Stimulated activated naive CD8-positive, alpha-beta T cell treated with anti-CD3 and anti-CD28 coated beads, Interleukin-15, amount 100 ng/mL, for 72 hours (primary cell): ENCODE results near the gene PRSS27.
A peak's percentile ranks its signal among the peaks of the same experiment; 100 is the strongest.
"Not testable (repeated sequence)": the region's sequence is repeated elsewhere in the genome, so short reads cannot be mapped to it uniquely, and the experiment has no call there.

ENCODE experiments used
- ATAC-seq: fragments of 150-1000 bp; cut with Tn5 transposase; 2 replicates; pipeline ENCODE4 v1.10.0; 2021; ENCODE audit warnings: mild to moderate bottlenecking, moderate library complexity
- DNase-seq, 2 donors: peaks; one replicate each; pipeline ENCODE4 v3.0.0; 2021 to 2022
- H3K27ac Mint-ChIP-seq, 2 donors: one replicate each; pipeline ENCODE4 v1.8.0; 2022; ENCODE audit warnings: mild to moderate bottlenecking in 2 of 2, mixed read lengths in 2 of 2, moderate library complexity in 2 of 2
- H3K27me3 Mint-ChIP-seq: one replicate; pipeline ENCODE4 v1.8.0; 2022; ENCODE audit warnings: mixed read lengths
- H3K4me1 Mint-ChIP-seq: one replicate; pipeline ENCODE4 v1.8.0; 2022; ENCODE audit warnings: mild to moderate bottlenecking, mixed read lengths
- H3K4me3 Mint-ChIP-seq, 2 donors: one replicate each; pipeline ENCODE4 v1.8.0; 2022; ENCODE audit warnings: mild to moderate bottlenecking in 2 of 2, mixed read lengths in 2 of 2, moderate library complexity in 1 of 2
- H3K9me3 Mint-ChIP-seq, 2 donors: one replicate each; pipeline ENCODE4 v1.8.0; 2022; ENCODE audit warnings: mixed read lengths in 2 of 2

PRSS27 gene

DNA sequence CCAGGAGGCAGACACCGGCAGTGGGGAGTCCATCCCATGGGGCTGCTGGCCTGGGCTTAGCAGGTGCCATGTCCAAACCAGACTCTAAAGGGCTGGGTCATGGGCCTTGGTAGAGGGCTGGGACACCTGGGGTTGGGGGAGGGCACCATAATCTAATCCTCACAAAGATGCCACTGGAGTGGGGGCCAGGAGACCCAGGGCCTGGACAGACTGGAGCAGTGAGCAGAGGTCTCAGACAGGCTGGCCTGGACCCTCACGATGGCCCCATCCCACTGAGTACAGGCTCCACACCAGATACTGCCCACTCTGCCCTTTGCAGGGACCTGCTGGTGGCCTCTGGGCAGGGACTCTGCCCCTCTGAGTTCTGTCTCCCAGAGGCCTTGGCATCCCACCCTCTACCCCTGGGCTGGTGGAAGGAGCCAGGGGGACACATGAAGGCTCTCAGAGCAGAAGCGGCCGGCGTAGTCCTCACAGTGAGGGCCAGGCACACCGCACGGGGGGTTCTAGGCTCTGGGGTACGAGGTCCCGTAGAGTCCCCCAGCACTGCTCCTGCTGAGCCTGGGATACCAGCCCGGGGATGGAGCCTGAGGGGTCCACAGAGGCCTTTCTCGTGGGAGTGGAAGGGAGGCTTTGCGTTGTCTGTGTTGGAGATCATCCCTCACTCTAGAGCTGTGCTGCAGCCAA is 22.4 kb upstream of the PRSS27 start:
- DNase-seq = no peak
- Mint-ChIP-seq H3K9me3 (no peaks in the 10 kb centered on the region), H3K4me1 (peaks cover 8% of the 10 kb centered on the region), H3K27ac (no peak overlapping the region), H3K4me3 (no peak overlapping the region), H3K27me3 (peaks cover 9% of the 10 kb centered on the region)
- no peak for ATAC-seq

DNA sequence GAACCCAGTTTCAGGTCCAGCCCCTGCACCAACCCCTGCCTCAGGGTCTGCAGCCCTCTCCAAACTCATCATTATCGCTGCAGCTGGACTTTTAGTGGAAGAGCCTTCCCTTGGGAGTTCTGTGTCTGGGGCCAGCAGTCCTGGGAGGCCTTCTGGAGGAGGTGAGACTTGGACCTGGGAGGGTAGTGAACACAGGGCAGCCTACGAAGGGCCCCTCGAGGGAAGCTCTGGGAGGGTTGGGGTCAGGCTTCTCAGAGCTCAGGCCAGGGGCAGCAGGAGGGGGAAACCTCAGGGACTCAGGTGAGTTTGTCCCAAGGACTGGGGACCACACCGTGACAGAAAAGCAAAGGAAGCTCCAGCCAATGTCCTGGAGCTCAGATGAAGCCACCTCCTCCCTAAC is 21.1 kb upstream of the PRSS27 start:
- no peaks in the 10 kb centered on the region for H3K9me3 Mint-ChIP-seq
- no peak overlapping the region for H3K4me3 Mint-ChIP-seq
- H3K27ac Mint-ChIP-seq = no peak overlapping the region
- H3K4me1 Mint-ChIP-seq = peaks cover 8% of the 10 kb centered on the region
- peaks cover 9% of the 10 kb centered on the region for H3K27me3 Mint-ChIP-seq
- ATAC-seq = no peak
- DNase-seq = no peak

DNA sequence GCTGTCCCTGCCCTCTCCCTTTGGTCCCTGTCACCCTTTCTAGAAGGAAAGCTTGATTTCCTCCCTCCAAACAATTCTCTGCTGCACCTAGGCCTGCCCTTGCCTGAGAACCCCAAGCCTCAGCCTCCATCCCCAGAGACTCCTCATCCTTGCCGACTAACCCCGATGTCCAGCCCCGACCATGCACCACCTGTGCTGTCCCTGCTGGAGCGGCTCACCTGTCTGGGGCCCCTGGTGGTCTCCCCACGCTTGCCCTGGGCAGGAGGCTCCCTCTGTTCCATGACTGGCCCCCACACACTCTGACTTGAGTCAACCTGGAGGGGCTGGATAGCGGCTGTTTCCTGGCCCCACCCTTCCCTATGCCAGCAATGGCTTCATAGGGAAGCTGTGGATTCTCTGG is 20.5 kb upstream of the PRSS27 start:
- Mint-ChIP-seq H3K4me1 (peaks cover 8% of the 10 kb centered on the region), H3K27me3 (peaks cover 9% of the 10 kb centered on the region), H3K4me3 (no peak overlapping the region), H3K9me3 (no peaks in the 10 kb centered on the region), H3K27ac (peak overlapping the region in 1 of 2 donors; percentile 60)
- ATAC-seq (no peak), DNase-seq (no peak)

DNA sequence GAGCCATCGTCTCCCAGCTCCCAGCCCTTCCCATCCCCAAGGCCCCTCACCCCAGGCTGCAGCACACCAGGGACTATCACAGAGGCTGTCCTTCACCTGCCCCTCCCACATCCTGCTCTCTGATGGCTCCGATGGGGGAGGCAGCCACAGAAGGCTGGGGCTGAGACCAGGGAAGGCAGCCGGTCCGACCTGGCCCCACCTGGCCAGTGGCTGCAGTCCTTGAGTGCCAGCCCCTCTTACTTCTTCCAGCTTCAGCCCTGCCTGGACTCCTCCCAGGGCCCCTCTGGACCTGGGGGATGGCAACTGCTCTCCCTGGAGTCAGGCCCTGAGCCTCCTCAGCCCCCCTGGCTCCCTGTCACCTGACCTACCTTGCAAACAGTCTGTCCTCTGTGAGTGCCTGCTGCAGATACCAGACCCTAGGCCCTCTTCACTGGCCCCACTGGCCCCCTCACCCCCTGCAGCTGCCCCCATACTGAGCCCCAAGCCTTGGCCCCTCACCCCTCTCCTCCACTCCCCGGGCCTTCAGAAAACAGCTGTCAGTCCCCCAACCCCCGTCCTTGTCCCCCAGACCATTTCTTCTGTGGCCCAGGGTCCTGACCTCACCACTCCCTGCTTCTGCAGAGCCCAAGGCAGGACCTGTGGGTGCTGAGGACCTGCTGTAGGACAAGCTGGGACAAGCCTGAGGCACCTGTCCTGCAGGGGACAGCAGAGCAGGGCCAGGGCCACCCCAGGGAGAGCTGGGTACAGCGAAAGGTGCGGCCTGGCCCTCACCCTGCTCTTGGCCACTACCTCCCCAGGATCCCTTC is 19.8 kb upstream of the PRSS27 start:
- Mint-ChIP-seq H3K4me3 (no peak overlapping the region), H3K27me3 (peaks cover 9% of the 10 kb centered on the region), H3K9me3 (no peaks in the 10 kb centered on the region), H3K4me1 (peaks cover 8% of the 10 kb centered on the region), H3K27ac (peak overlapping the region in 1 of 2 donors; percentile 93)
- no peak for DNase-seq
- ATAC-seq = no peak

DNA sequence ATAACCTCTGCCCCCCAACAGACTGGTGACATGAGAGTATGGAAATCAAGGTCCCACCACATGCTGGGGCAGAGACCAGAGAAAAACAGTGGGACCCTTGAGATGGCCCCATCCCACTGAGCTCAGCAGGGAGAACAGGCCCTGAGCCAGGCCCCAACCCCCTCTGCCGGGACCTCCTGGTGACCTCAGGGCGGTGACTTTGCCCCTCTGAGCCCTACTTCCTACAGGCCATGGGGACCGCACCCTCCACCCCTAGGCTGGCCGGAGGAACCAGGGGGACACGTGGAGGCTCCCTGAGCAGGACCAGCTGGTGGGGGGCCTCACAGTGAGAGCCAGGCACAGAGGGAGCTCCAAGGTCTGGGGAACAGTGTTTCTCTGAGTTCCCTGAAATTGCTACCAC is 18.6 kb upstream of the PRSS27 start:
- Mint-ChIP-seq H3K27ac (peak overlapping the region in 1 of 2 donors; percentile 4), H3K9me3 (no peaks in the 10 kb centered on the region), H3K27me3 (peaks cover 9% of the 10 kb centered on the region), H3K4me1 (peaks cover 8% of the 10 kb centered on the region), H3K4me3 (no peak overlapping the region)
- no peak for DNase-seq
- ATAC-seq = peak; percentile 21

DNA sequence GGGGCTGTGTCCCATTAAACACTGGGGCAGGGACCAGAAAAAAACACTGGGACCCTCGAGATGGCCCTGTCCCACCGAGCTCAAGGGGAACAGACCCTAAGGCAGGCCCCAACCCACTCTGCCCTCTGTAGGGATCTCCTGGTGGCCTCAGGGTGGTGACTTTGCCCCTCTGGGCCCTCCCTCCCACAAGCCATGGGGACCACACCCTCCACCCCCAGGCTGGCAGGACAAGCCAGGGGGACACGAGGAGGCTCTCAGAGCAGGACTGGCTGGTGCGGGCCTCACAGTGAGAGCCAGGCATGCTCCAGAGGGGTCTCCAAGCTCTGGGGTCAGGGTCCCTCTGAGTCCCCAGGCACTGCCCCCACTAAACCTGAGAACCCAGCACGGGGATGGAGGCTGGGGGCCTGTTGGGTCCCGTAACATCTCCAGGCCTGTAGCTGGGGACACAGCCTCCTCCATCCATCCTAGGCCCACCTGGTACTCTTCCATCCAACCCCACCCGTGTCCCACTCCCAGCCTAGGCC is 17.9 kb upstream of the PRSS27 start:
- Mint-ChIP-seq H3K4me3 (no peak overlapping the region), H3K27ac (peak overlapping the region in 1 of 2 donors; percentile 4), H3K9me3 (no peaks in the 10 kb centered on the region), H3K4me1 (peaks cover 8% of the 10 kb centered on the region), H3K27me3 (peaks cover 9% of the 10 kb centered on the region)
- DNase-seq = no peak
- no peak for ATAC-seq

DNA sequence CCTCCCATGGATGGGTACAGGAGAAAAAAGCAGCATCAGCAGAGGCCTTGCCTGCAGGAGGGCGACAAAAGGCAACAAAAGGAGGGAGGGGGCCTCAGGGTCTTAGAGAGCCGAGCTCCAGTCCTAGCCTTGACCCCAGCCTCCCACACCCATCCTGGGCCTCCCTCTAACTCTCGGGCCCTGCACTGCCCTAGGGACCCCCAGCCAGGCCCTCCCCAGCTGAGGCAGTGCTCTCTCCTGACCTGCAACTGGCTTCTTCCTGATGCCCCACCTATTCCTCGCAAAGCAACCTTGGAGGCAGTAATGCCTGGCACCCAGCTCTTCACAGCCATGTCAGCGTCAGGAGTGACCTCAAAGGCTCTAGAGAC is 17.2 kb upstream of the PRSS27 start:
- no peak for DNase-seq
- Mint-ChIP-seq H3K27ac (no peak overlapping the region), H3K4me1 (peaks cover 8% of the 10 kb centered on the region), H3K27me3 (peaks cover 9% of the 10 kb centered on the region), H3K9me3 (no peaks in the 10 kb centered on the region), H3K4me3 (no peak overlapping the region)
- no peak for ATAC-seq

DNA sequence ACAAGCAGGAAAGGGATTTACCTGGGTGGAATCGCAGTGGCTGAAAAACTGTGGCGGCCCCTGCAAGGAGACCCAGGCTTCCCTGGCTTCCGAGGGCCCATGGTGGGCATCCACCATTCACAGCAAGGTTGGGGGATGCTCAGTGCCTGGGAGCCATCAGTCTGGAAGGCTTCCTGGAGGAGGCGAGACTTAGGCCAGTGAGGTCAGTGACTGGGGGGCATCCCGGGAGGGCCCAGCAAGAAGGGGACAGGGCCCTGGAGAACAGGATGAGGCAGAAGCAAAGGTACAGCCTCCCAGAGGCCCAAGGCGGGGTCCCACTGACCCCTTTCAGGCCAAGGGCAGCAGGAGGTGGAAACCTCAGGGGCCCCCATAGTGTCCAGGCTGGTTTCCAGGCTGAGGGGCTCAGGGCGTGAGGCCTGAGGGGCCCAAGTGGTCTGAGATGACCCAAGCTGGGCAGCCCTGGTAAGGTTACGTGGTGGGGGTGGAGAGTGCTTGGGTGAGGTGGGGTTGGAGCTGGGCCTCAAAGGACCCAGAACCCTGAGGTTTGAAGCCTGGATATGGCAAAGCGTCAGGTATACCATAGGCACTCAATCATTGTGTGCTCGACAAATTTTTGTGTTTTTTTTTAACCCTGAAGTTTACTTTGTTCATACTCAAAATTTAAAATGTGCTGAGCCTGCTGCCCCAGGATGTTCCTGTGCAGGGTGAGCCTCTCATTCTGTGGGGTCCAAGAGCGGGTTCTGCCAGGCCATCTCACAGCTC is 16.6 kb upstream of the PRSS27 start:
- ATAC-seq (no peak), DNase-seq (no peak)
- Mint-ChIP-seq H3K4me1 (peaks cover 8% of the 10 kb centered on the region), H3K27ac (no peak overlapping the region), H3K9me3 (no peaks in the 10 kb centered on the region), H3K27me3 (peaks cover 9% of the 10 kb centered on the region), H3K4me3 (no peak overlapping the region)

DNA sequence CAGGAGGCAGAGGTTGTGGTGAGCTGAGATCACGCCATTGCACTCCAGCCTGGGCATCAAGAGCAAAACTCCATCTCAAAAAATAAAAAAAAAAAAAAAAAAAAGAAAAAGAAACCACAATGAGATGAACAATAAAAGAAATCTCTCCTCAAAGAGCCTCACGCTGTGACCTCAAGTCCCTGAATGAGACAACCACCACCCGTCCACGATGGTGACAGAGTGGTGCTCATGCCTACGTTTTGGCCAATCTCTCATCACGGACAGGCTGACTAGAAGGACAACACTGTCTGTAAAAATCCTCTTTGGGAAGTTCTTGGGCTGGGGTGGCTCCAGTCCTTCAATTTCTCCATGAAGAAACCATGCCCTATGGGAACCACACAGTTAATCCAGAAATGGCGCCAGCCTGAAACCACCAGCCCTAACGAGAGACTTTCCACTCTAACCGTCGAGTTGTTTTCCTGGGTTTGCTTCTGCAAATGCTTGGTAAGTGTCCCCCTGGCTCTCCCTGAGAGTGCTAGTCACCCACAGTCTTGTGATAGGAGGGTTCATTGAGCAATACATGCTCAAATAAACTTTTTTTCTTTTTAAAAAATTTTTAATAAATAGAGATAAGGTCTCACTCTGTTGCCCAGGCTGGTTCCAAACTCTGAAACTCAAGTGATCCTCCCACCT is 15.0 kb upstream of the PRSS27 start:
- ATAC-seq = no peak
- no peaks in the 10 kb centered on the region for H3K9me3 Mint-ChIP-seq
- peaks cover 8% of the 10 kb centered on the region for H3K4me1 Mint-ChIP-seq
- H3K4me3 Mint-ChIP-seq = no peak overlapping the region
- no peak for DNase-seq
- H3K27me3 Mint-ChIP-seq = no peaks in the 10 kb centered on the region
- H3K27ac Mint-ChIP-seq = peak overlapping the region in 1 of 2 donors; percentile 74

DNA sequence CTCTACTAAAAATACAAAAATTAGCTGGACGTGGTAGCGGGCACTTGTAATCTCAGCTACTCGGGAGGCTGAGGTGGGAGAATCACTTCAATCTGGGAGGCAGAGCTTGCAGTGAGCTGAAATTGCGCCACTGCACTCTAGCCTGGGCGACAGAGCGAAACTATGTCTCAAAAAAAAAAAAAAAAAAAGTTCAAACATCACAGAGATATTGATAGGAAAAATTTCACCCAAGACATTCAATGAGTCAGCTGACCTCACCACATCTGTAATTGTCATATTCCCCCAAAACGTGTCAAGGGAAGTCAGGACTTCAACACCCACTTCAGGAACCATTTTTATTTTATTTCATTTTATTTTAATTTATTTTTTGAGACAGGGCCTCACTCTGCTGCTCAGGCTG is 8.0 kb upstream of the PRSS27 start:
- DNase-seq = no peak

DNA sequence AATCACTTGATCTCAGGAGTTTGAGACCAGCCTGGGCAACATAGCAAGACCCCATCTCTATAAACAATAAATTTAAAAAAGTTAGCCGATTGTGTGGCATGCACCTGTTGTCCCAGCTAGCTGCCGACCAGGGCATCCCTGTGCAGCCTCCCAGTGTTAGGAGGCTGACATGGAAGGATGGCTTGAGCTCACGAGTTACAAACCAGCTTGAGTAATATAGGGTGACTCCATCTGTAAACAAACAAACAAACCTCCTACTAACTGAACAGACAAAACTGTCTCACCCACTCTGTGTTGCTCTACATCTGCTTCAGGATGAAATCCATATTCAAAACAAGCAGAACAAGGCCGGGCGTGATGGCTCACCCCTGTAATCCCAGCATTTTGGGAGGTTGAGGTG is 6.9 kb upstream of the PRSS27 start:
- DNase-seq = no peak
- ATAC-seq = no peak
- H3K27ac Mint-ChIP-seq = no peak overlapping the region

More for the DNA sequence above, 8.0 kb upstream of the PRSS27 start:
- H3K4me3 Mint-ChIP-seq = no peak overlapping the region
- H3K4me1 Mint-ChIP-seq = peaks cover 6% of the 10 kb centered on the region
- H3K9me3 Mint-ChIP-seq = no peaks in the 10 kb centered on the region
- no peak for ATAC-seq
- H3K27ac Mint-ChIP-seq = no peak overlapping the region
- H3K27me3 Mint-ChIP-seq = peaks cover 22% of the 10 kb centered on the region

DNA sequence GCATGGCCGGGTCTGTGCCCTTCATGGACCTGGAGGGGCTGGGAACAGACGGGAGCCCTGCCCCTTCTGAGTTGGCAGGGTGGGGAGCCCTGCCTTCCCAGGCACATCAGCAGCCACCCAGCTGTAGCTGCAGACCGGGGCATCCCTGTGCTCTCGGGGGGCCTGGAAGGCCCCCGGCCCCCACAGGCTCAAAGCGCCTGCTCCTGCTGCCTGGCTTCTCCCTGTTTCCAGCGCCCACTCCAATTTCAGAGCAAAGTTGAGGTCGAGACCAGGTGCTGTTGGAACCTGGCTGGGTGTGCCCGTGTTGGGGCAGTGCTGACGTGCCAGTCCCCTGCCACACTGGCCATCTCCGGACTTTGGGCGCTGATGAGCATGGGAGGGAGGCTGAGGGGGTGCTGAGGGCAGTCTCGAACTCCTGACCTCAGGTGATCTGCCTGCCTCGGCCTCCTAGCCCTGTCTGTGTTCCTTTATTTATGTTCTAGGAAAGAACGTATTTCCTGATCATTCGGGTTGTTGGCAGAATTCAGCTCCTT is 4.9 kb upstream of the PRSS27 start:
- H3K27me3 Mint-ChIP-seq = peaks cover 25% of the 10 kb centered on the region
- ATAC-seq (no peak), DNase-seq (no peak)
- H3K4me3 Mint-ChIP-seq = no peak overlapping the region
- H3K9me3 Mint-ChIP-seq = no peaks in the 10 kb centered on the region
- H3K27ac Mint-ChIP-seq = no peak overlapping the region
- peaks cover 10% of the 10 kb centered on the region for H3K4me1 Mint-ChIP-seq

More for the DNA sequence above, 6.9 kb upstream of the PRSS27 start:
- Mint-ChIP-seq H3K27me3 (peaks cover 25% of the 10 kb centered on the region), H3K4me3 (no peak overlapping the region), H3K4me1 (peaks cover 6% of the 10 kb centered on the region), H3K9me3 (no peaks in the 10 kb centered on the region)

DNA sequence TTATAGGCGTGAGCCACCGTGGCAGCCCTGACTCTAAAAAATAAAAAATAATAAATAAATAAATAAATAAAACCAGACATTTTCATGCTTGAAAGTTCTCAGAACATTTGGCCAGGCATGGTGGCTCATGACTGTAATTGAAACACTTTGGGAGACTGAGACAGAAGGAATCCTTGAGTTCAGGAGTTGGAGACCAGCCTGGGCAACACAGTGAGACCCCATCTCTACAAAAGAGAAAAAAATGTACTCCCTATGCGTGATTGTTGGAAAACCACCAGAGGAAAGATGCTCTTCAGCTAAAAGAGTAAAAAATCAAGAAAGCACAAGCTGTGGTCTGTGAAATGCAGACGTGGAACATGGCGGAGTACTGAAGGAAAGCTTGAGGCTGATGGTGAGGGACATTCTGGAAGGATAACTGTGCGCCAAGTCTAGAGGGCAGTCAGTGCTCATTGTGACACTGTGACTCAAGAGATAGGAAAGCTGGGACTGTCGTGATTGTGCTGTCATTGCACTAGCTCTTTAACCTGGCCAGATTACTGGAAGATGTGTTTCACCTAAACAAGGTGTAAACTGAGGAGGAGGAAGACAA is 4.2 kb upstream of the PRSS27 start:
- DNase-seq (no peak), ATAC-seq (no peak)
- H3K4me3 Mint-ChIP-seq = no peak overlapping the region
- peaks cover 25% of the 10 kb centered on the region for H3K27me3 Mint-ChIP-seq
- H3K4me1 Mint-ChIP-seq = peaks cover 13% of the 10 kb centered on the region
- H3K27ac Mint-ChIP-seq = no peak overlapping the region
- no peaks in the 10 kb centered on the region for H3K9me3 Mint-ChIP-seq

DNA sequence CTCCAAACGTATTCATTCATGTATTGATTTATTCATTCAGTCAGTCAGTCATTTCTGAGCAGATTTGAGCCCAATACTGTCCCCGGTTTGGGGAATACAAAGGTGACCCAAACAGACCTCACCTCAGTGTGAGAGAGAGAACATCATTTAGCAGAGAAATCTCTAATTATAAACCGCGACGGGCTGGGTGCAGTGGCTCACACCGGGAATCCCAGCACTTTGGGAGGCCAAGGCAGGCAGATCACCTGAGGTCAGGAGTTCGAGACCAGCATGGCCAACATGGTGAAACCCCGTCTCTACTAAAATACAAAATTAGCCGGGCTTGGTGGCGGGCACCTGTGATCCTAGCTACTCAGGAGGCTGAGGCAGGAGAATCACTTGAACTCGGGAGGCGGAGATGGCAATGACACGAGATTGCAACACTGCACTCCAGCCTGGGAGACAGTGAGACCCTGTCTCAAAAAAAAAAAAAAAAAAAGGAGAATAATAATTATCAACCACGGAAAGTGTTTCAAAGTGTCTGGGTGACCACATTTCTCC is 1.7 kb upstream of the PRSS27 start:
- Mint-ChIP-seq H3K4me1 (peaks cover 15% of the 10 kb centered on the region), H3K27ac (peak overlapping the region in 1 of 2 donors; percentile 6), H3K27me3 (peaks cover 25% of the 10 kb centered on the region), H3K4me3 (peak overlapping the region; percentile 67 to 78)
- peak; percentile 11 for ATAC-seq
- H3K9me3 Mint-ChIP-seq, DNase-seq: not testable (repeated sequence)
